NT2/D1 (cell line): ENCODE data around the gene NAA10.

Source experiments
- SUZ12 ChIP-seq: IDR thresholded peaks from 2 replicates; pipeline ENCODE4 v1.6.1; 2011; ENCODE audit not compliant: insufficient read length, insufficient read depth; ENCODE audit errors: extremely low read depth
- YY1 ChIP-seq: IDR thresholded peaks from 2 replicates; pipeline ENCODE4 v1.6.1; 2011; ENCODE audit not compliant: insufficient read length, insufficient read depth
- ZNF274 ChIP-seq: IDR thresholded peaks from 2 replicates; pipeline ENCODE4 v1.6.1; 2011; ENCODE audit warnings: mild to moderate bottlenecking, low read depth, low read length

DNA sequence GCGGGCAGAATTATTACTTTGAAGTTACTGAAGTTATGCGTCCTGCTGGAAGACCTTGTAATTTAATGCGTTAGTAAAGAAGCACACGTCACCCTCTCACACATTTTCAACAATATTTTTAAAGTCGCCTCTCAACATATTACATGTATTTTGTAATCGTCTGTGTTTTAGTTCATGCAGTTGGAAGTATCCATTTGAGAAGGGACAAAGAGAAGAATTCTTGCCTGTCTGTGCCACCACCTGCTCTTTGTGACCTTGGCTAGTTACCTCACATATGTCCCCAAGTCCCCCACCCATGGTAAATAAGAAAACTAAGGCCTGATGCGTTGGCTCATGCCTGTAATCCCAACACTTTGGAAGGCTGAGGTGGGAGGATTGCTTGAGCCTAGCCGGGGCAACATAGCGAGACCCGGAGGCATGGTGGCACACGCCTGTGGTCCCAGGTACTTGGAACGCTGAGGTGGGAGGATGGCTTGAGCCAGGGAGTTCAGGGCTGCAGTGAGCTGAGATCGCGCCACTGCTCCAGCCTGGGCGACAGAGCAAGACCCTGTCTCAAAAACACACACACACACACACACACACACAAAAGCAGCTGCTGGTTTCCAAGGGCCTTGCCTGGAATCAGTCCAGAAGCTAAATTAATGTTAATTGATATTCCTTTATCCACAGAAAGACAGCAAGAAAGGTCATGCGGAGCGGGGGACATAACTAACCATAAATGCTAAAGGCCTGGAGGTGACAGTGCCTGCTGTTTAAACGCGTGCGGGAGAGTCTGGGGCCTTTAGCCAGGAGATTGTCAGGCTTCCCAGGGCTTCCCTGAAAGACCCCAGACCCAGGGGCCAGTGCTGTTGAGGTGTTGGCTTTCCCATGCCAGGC lies 38.5 kb upstream of the NAA10 start:
- no peak for TF ChIP-seq YY1
- no peak for TF ChIP-seq SUZ12
- TF ChIP-seq ZNF274, result no peak
